ENCODE measurements around the gene RAB37. TPM values are rescaled to one million over a fixed set of nuclear protein-coding genes. Genes with fewer than 3 reads are reported as not detected.
A peak's percentile ranks its signal among the peaks of the same experiment; 100 is the strongest.

RAB37 gene
- total RNA-seq, 4 donors from 2014 or later: 0.24 to 3.7 (median 0.43) TPM

DNA sequence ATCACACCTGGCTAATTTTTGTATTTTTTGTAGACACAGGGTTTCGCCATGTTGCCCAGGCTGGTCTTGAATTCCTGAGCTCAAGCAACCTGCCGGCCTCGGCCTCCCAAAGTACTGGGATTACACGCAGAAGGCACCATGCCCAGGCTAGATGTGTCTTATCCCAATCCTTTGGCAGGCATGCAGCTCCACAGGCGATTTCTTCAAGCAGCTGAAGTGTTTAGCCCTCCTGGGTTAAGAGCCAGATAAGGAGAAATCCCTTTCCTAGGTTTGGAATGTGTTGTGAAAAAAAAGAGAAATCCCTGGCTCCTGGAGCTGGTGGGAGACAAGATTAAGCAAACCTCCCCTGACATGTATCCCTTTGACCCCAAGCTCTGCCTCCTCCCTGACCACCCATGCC is 9.3 kb downstream of the RAB37 start:
- no peak overlapping the region for H3K4me3 ChIP-seq
- peaks cover 11 to 14% of the 10 kb centered on the region in 2 donors for H3K4me1 ChIP-seq
- H3K36me3 ChIP-seq: no peaks in the 10 kb centered on the region
- in situ Hi-C loops (cut with MboI; ENCODE audit: low sequenced_read_pairs in 4 of 4): loop anchor here in 3 of 4 donors (5.0 to 10.0 kb wide), 2 partner anchors 118 to 126 kb away; partner anchors contain the start of gene FDXR (in 1 of the 3)
- no peak for ATAC-seq
- TF ChIP-seq CTCF (IDR thresholded peaks at IDR 0.05 in 4 of 5, conservative IDR thresholded peaks at IDR 0.05 in 1 of 5): no peak
- no peak for TF ChIP-seq POLR2A (IDR thresholded peaks at IDR 0.05)
- intact Hi-C loops (cut with DNase I; ENCODE audit: low total_unique reads): loop anchor here (10.0 kb wide), 1 partner anchor 208 kb away; no protein-coding TSS in a partner anchor
- DNase-seq: no peak
- H3K27me3 ChIP-seq: peaks cover 0 to 8% (median 4%) of the 10 kb centered on the region in 3 donors
- no peaks in the 10 kb centered on the region for H3K9me3 ChIP-seq
- no peak overlapping the region for H3K27ac ChIP-seq

GRCh38 chr17:74746922-74747321 is 9.9 kb downstream of the RAB37 start:
- Histone ChIP-seq H3K4me3 (no peak overlapping the region), H3K36me3 (no peaks in the 10 kb centered on the region), H3K27me3 (peaks cover 0 to 4% (median 3%) of the 10 kb centered on the region in 3 donors), H3K4me1 (peaks cover 11 to 14% of the 10 kb centered on the region in 2 donors), H3K9me3 (no peaks in the 10 kb centered on the region), H3K27ac (peak overlapping the region in 1 of 4 donors; percentile 79)
- intact Hi-C loops (cut with DNase I; ENCODE audit: low total_unique reads) (loop anchor here (10.0 kb wide), 1 partner anchor 208 kb away; no protein-coding TSS in a partner anchor), in situ Hi-C loops (cut with MboI; ENCODE audit: low sequenced_read_pairs in 4 of 4) (loop anchor here in 3 of 4 donors (5.0 to 10.0 kb wide), 2 partner anchors 118 to 125 kb away; partner anchors contain the start of gene FDXR (in 1 of the 3))
- ATAC-seq: no peak
- TF ChIP-seq CTCF (IDR thresholded peaks at IDR 0.05 in 4 of 5, conservative IDR thresholded peaks at IDR 0.05 in 1 of 5): no peak
- no peak for TF ChIP-seq POLR2A (IDR thresholded peaks at IDR 0.05)
- DNase-seq: no peak

GRCh38 chr17:74748279-74748528 is 11.1 kb downstream of the RAB37 start:
- Histone ChIP-seq H3K36me3 (no peaks in the 10 kb centered on the region), H3K27ac (peak overlapping the region; percentile 60 to 79 (median 72)), H3K9me3 (no peaks in the 10 kb centered on the region), H3K4me3 (peak overlapping the region; percentile 58 to 82 (median 72)), H3K27me3 (peaks cover 0 to 4% (median 0%) of the 10 kb centered on the region in 3 donors), H3K4me1 (peaks cover 11 to 14% of the 10 kb centered on the region in 2 donors)
- intact Hi-C loops (cut with DNase I; ENCODE audit: low total_unique reads): loop anchor here (1.0 to 10.0 kb wide), 3 partner anchors 28 to 207 kb away; partner anchors contain the start of gene NAT9
- in situ Hi-C loops (cut with MboI; ENCODE audit: low sequenced_read_pairs in 4 of 4): loop anchor here in 3 of 4 donors (5.0 to 10.0 kb wide), 2 partner anchors 117 to 124 kb away; partner anchors contain the start of gene FDXR (in 1 of the 3)
- no peak for DNase-seq
- peak in 1 of 2 donors; percentile 83 for ATAC-seq
- TF ChIP-seq CTCF (IDR thresholded peaks at IDR 0.05 in 4 of 5, conservative IDR thresholded peaks at IDR 0.05 in 1 of 5) (peak in 2 of 5 experiments; percentile 30 to 43), POLR2A (IDR thresholded peaks at IDR 0.05) (no peak)

DNA sequence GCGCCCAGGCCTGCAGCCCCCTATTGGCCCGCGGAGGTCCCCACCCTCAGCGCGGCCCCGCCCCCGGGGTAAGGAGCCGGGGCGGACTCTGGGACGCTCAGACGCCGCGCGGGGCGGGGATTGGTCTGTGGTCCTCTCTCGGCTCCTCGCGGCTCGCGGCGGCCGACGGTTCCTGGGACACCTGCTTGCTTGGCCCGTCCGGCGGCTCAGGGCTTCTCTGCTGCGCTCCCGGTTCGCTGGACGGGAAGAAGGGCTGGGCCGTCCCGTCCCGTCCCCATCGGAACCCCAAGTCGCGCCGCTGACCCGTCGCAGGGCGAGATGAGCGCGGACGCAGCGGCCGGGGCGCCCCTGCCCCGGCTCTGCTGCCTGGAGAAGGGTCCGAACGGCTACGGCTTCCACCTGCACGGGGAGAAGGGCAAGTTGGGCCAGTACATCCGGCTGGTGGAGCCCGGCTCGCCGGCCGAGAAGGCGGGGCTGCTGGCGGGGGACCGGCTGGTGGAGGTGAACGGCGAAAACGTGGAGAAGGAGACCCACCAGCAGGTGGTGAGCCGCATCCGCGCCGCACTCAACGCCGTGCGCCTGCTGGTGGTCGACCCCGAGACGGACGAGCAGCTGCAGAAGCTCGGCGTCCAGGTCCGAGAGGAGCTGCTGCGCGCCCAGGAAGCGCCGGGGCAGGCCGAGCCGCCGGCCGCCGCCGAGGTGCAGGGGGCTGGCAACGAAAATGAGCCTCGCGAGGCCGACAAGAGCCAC is 11.6 kb downstream of the RAB37 start, which contains the start of gene NHERF1:
Gene NHERF1, plus strand, starts transcription at position 100 of the 750 bp plus-strand sequence. Its CDS starts 219 bp downstream, at position 319.
- no peaks in the 10 kb centered on the region for H3K9me3 ChIP-seq
- ATAC-seq: peak; percentile 9 to 85
- peaks cover 0 to 4% (median 0%) of the 10 kb centered on the region in 3 donors for H3K27me3 ChIP-seq
- H3K27ac ChIP-seq: peak within 1 kb of the TSS; percentile 74 to 83 (median 77)
- intact Hi-C loops (cut with DNase I; ENCODE audit: low total_unique reads) (loop anchor here (1.0 to 10.0 kb wide), 3 partner anchors 28 to 206 kb away; partner anchors contain the start of gene NAT9), in situ Hi-C loops (cut with MboI; ENCODE audit: low sequenced_read_pairs in 4 of 4) (loop anchor here in 3 of 4 donors (5.0 to 10.0 kb wide), 2 partner anchors 116 to 124 kb away; partner anchors contain the start of gene FDXR (in 1 of the 3))
- TF ChIP-seq CTCF (IDR thresholded peaks at IDR 0.05 in 4 of 5, conservative IDR thresholded peaks at IDR 0.05 in 1 of 5): peak in 1 of 5 experiments; percentile 5
- TF ChIP-seq POLR2A (IDR thresholded peaks at IDR 0.05): peak; percentile 95 to 98
- DNase-seq: peak; percentile 89 to 92
- H3K36me3 ChIP-seq: no peaks in the 10 kb centered on the region
- H3K4me3 ChIP-seq: peak within 1 kb of the TSS; percentile 74 to 99 (median 80)
- H3K4me1 ChIP-seq: peaks cover 11 to 14% of the 10 kb centered on the region in 2 donors

All from gastrocnemius medialis (tissue), 4 donors.